GM12878 (cell line): Measurements from ENCODE around the gene HS6ST1. TPM values are rescaled to one million over a fixed set of nuclear protein-coding genes. Genes with fewer than 3 reads are reported as not detected.

Experiments used
- ATAC-seq: fragments of 200-7000 bp; cut with Tn5 transposase; 3 replicates; pipeline ENCODE4 v1.9.1; 2020; ENCODE audit warnings: mild to moderate bottlenecking, moderate library complexity
- BruUV-seq: library from RNA; stranded (reverse); fragments of 400-500 nt; replicated peaks from 2 replicates; lab custom pipeline; 2021; lab: Mats Ljungman, UMichigan
- CTCF ChIA-PET: fragments of 300-600 bp; sonication (Branson Sonifier 250); formaldehyde crosslinking; extraction: SDS; loops from one replicate; lab custom pipeline; 2021; ENCODE audit warnings: inconsistent platforms; lab: Yijun Ruan, JAX
- POLR2A ChIA-PET: fragments of 350-600 bp; formaldehyde crosslinking; extraction: SDS; loops from one replicate; lab custom pipeline; 2021; ENCODE audit warnings: inconsistent platforms; lab: Charles Lee
- RAD21 ChIA-PET: fragments of 300-600 bp; sonication (Branson Sonifier 250); formaldehyde crosslinking; loops from one replicate; lab custom pipeline; 2023; ENCODE audit warnings: antibody characterized with exemption; ENCODE audit not compliant: unreplicated experiment; lab: Charles Lee
- SMC1A ChIA-PET: fragments of 300-600 bp; sonication (Branson Sonifier 250); formaldehyde crosslinking; loops from one replicate; lab custom pipeline; 2023; ENCODE audit not compliant: unreplicated experiment, uncharacterized antibody; lab: Charles Lee
- DNase-seq: peaks from one replicate; pipeline ENCODE4 v3.0.0-alpha.2; 2011; ENCODE audit warnings: low read depth, low spot score
- FAIRE-seq: peaks from 3 replicates; lab custom pipeline; 2011; peaks lifted over from hg19 to GRCh38; lab: Jason Lieb, UNC
- H2AFZ ChIP-seq: 2 replicates; pipeline ENCODE4 v1.6.0; 2011; ENCODE audit warnings: low read depth, low read length, control low read depth; ENCODE audit not compliant: control insufficient read depth
- H3K27ac ChIP-seq: 2 replicates; pipeline ENCODE4 v1.5.1; 2011; ENCODE audit warnings: control low read depth; ENCODE audit not compliant: control insufficient read depth, insufficient read depth
- H3K27me3 ChIP-seq, 2 experiments: replicated peaks in 1 of 2; 2 replicates each; pipeline versions ENCODE4 v1.6.0 to v1.6.1; 2011; ENCODE audit warnings: low read length in 1 of 2; ENCODE audit not compliant: control insufficient read depth in 2 of 2, insufficient read depth in 2 of 2
- H3K36me3 ChIP-seq, 2 experiments: 2 replicates each; pipeline ENCODE4 v1.5.1; 2011; ENCODE audit warnings: low read length in 1 of 2; ENCODE audit not compliant: control insufficient read depth in 2 of 2, insufficient read depth in 2 of 2
- H3K4me1 ChIP-seq: 2 replicates; pipeline ENCODE4 v1.6.1; 2011; ENCODE audit warnings: mild to moderate bottlenecking, low read length, moderate library complexity, mixed read lengths; ENCODE audit not compliant: control insufficient read depth, insufficient read depth
- H3K4me2 ChIP-seq: 2 replicates; pipeline ENCODE4 v1.6.0; 2011; ENCODE audit warnings: control low read depth; ENCODE audit not compliant: control insufficient read depth, insufficient read depth
- H3K4me3 ChIP-seq: fragments of 200-600 bp; sonication (generic); 2 replicates; pipeline ENCODE4 v1.5.1; 2016
- H3K79me2 ChIP-seq: 2 replicates; pipeline ENCODE4 v1.6.0; 2011; ENCODE audit warnings: low read length; ENCODE audit not compliant: control insufficient read depth, insufficient read depth
- H3K9ac ChIP-seq: 2 replicates; pipeline ENCODE4 v1.8.0; 2011; ENCODE audit warnings: low read length, control low read depth, mixed read lengths; ENCODE audit not compliant: control insufficient read depth, insufficient read depth
- H3K9me3 ChIP-seq: replicated peaks from 3 replicates; pipeline ENCODE4 v1.5.1; 2011; ENCODE audit warnings: mild to moderate bottlenecking, low read length; ENCODE audit not compliant: control insufficient read depth, insufficient read depth
- H4K20me1 ChIP-seq: 2 replicates; pipeline ENCODE4 v1.6.0; 2011; ENCODE audit not compliant: control insufficient read depth, insufficient read depth
- ATF7 ChIP-seq: fragments of 450-650 bp; IDR thresholded peaks from 2 replicates; pipeline ENCODE4 v1.6.1; 2016; ENCODE audit warnings: low read depth, mild to moderate bottlenecking
- CBX5 ChIP-seq: sonication (generic); IDR thresholded peaks from 2 replicates; pipeline ENCODE4 v1.6.1; 2016; ENCODE audit warnings: low read depth, moderate library complexity, mild to moderate bottlenecking, inconsistent platforms
- CTCF ChIP-seq, 3 experiments: IDR thresholded peaks in 2 of 3; conservative IDR thresholded peaks in 1 of 3; 2 replicates each; pipeline ENCODE4 v1.5.1; 2011; ENCODE audit warnings: low read depth in 3 of 3, low read length in 3 of 3, mild to moderate bottlenecking in 3 of 3, control low read depth in 2 of 3, moderate library complexity in 2 of 3, inconsistent platforms in 1 of 3, mixed read lengths in 1 of 3; ENCODE audit not compliant: control insufficient read depth in 2 of 3, insufficient read depth in 1 of 3; ENCODE audit errors: extremely low read depth in 1 of 3
- EGR1 ChIP-seq, 2 experiments: IDR thresholded peaks; 1 replicate in 1 of 2; 2 replicates in 1 of 2; pipeline ENCODE4 v1.6.1; 2011 to 2012; ENCODE audit warnings: low read depth in 2 of 2, low read length in 2 of 2, borderline replicate concordance in 1 of 2, mild to moderate bottlenecking in 1 of 2, moderate library complexity in 1 of 2
- GABPA ChIP-seq: IDR thresholded peaks from 2 replicates; pipeline ENCODE4 v1.6.1; 2014; ENCODE audit warnings: antibody characterized with exemption, low read depth, mild to moderate bottlenecking, inconsistent platforms
- HDAC6 ChIP-seq: fragments of 200-600 bp; sonication (generic); IDR thresholded peaks from one replicate; pipeline ENCODE4 v1.8.0; 2017; ENCODE audit warnings: antibody characterized with exemption; ENCODE audit not compliant: unreplicated experiment
- IRF4 ChIP-seq: IDR thresholded peaks from 2 replicates; pipeline ENCODE4 v1.6.1; 2011; ENCODE audit warnings: low read depth, low read length
- LARP7 ChIP-seq: fragments of 450-650 bp; IDR thresholded peaks from 2 replicates; pipeline ENCODE4 v1.6.1; 2017; ENCODE audit warnings: mild to moderate bottlenecking
- MEF2B ChIP-seq: fragments of 450-650 bp; IDR thresholded peaks from 2 replicates; pipeline ENCODE4 v1.6.1; 2018; ENCODE audit warnings: mild to moderate bottlenecking, moderate library complexity; ENCODE audit not compliant: partially characterized antibody, poor library complexity, severe bottlenecking
- MTA2 ChIP-seq: fragments of 450-650 bp; IDR thresholded peaks from 2 replicates; pipeline ENCODE4 v1.6.1; 2016; ENCODE audit warnings: low read depth, mild to moderate bottlenecking, moderate library complexity
- PAX5 ChIP-seq: IDR thresholded peaks from 2 replicates; pipeline ENCODE4 v1.6.1; 2011; ENCODE audit warnings: low read depth, low read length, borderline replicate concordance
- PAX8 ChIP-seq: fragments of 450-650 bp; IDR thresholded peaks from 2 replicates; pipeline ENCODE4 v1.6.1; 2017; ENCODE audit warnings: mild to moderate bottlenecking, moderate library complexity
- SP1 ChIP-seq: IDR thresholded peaks from one replicate; pipeline ENCODE4 v1.6.1; 2011; ENCODE audit warnings: low read depth, low read length
- SUZ12 ChIP-seq: fragments of 200-600 bp; sonication (generic); IDR thresholded peaks from one replicate; pipeline ENCODE4 v1.6.1; 2018; ENCODE audit warnings: antibody characterized with exemption, mild to moderate bottlenecking; ENCODE audit not compliant: unreplicated experiment
- YBX1 ChIP-seq: fragments of 450-650 bp; IDR thresholded peaks from 2 replicates; pipeline ENCODE4 v1.6.1; 2016; ENCODE audit warnings: antibody characterized with exemption
- ZBTB40 ChIP-seq: fragments of 450-650 bp; IDR thresholded peaks from 2 replicates; pipeline ENCODE4 v1.6.1; 2016; ENCODE audit warnings: mild to moderate bottlenecking, moderate library complexity, borderline replicate concordance
- WGBS: methylation state at CpG from one replicate; pipeline ENCODE4 v1.1.6; 2016; ENCODE audit warnings: low lambda C conversion rate; ENCODE audit not compliant: insufficient replicate concordance, insufficient coverage; ENCODE audit errors: missing lambda C conversion rate; 5-methylcytosine and 5-hydroxymethylcytosine counted together
- in situ Hi-C: fragments of 300-500 bp; cut with MboI; formaldehyde crosslinking; loops from 9 replicates; pipeline ENCODE4 v1.14.3; 2018; ENCODE audit warnings: mixed read lengths
- intact Hi-C: fragments of 100-400 bp; cut with micrococcal nuclease; formaldehyde crosslinking; loops from one replicate; pipeline ENCODE4 v1.14.2; 2022; ENCODE audit not compliant: unreplicated experiment
- polyA plus RNA-seq, 11 experiments: library from polyadenylated mRNA; depleted of rRNA in 4 of 11; unstranded in 6 of 11; stranded (reverse) in 5 of 11; fragments of >200 nt; fragmentation: Nextera tagmentation in 4 of 11; fragmentation: Illumina TruSeq in 1 of 11; extraction: Ambion mirVana in 4 of 11; extraction: Trizol in 1 of 11; gene quantifications; 1 replicate in 1 of 11; 2 replicates in 10 of 11; pipeline versions ENCODE4 v1.2.1 to v1.2.3, GENCODE V29; 2011 to 2016; ENCODE audit warnings: inconsistent platforms in 2 of 11, missing spikeins in 2 of 11, low read depth in 1 of 11
- total RNA-seq, 4 experiments: library from RNA; depleted of rRNA in 3 of 4; stranded (reverse); fragments of >200 nt in 3 of 4; fragmentation: Illumina TruSeq in 1 of 4; extraction: Trizol in 1 of 4; gene quantifications; 2 replicates each; pipeline versions ENCODE4 v1.2.1 to v1.2.3, GENCODE V29; 2013 to 2021

HS6ST1 gene
- total and polyA plus RNA-seq, 10 of the 15 experiments (the other 5 are each of a cell fraction or from before 2014, with no cell fraction given), result 0.48 to 17.0 (median 4.7) TPM

- TF ChIP-seq SUZ12 (no peak), ATF7 (no peak), ZBTB40 (no peak), YBX1 (no peak), MEF2B (no peak)
Observed at GRCh38 chr2:128310094-128310716, 8.5 kb downstream of the HS6ST1 start (continued).

GRCh38 chr2:128309280-128310093 is 9.2 kb downstream of the HS6ST1 start:
- Histone ChIP-seq H3K4me1 (peaks cover 7% of the 10 kb centered on the region), H3K4me3 (no peak overlapping the region), H3K9me3 (no peaks in the 10 kb centered on the region), H3K36me3 (peaks cover 0 to 2% of the 10 kb centered on the region in 2 experiments; a peak in 2 of 4 replicates), H3K79me2 (no peaks in the 10 kb centered on the region; the same call in none of the 2 replicates), H3K4me2 (no peak overlapping the region), H2AFZ (no peak overlapping the region), H3K27me3 (no peaks in the 10 kb centered on the region), H3K9ac (no peak overlapping the region), H4K20me1 (no peaks in the 10 kb centered on the region; the same call in 1 of the 2 replicates), H3K27ac (no peak overlapping the region)
- DNase-seq (no peak), FAIRE-seq (no peak), ATAC-seq (no peak)
- BruUV-seq, result no TSS peak
- RAD21 ChIA-PET, result no interaction called here
- POLR2A ChIA-PET, result interaction anchor here (0.6 kb wide), 1 partner anchor 46 kb away, joined by 3 read pairs; no protein-coding TSS in a partner anchor
- SMC1A ChIA-PET, result no interaction called here
- intact Hi-C loops, result no loop called here
- in situ Hi-C loops, result no loop called here
- 86% methylated on average over 19 of the region's 19 CpGs for WGBS
- CTCF ChIA-PET, result interaction anchor here (1.1 kb wide), 1 partner anchor 13 kb away, joined by 3 read pairs; no protein-coding TSS in a partner anchor
- TF ChIP-seq PAX5 (no peak), MTA2 (no peak), CBX5 (no peak), IRF4 (no peak), EGR1 (IDR thresholded peaks at IDR 0.05; ENCODE audit: borderline replicate concordance in 1 of 2, low read depth in 2 of 2, low read length in 2 of 2) (no peak), SP1 (no peak), LARP7 (no peak), GABPA (no peak), HDAC6 (no peak), CTCF (IDR thresholded peaks at IDR 0.05 in 2 of 3, conservative IDR thresholded peaks at IDR 0.05 in 1 of 3; ENCODE audit: control insufficient read depth in 2 of 3, extremely low read depth in 1 of 3, insufficient read depth in 1 of 3, low read depth in 3 of 3, low read length in 3 of 3) (no peak), PAX8 (no peak)
